IgD-negative memory B cell (primary cell): Measurements from ENCODE around the gene OTUD1. TPM values are rescaled to one million over a fixed set of nuclear protein-coding genes. Genes with fewer than 3 reads are reported as not detected.

Experiments
- H3K27ac Mint-ChIP-seq, 3 donors: one replicate each; pipeline ENCODE4 v1.8.0; 2020 to 2022; ENCODE audit warnings: mild to moderate bottlenecking in 3 of 3, mixed read lengths in 3 of 3, moderate library complexity in 1 of 3
- H3K27me3 Mint-ChIP-seq: one replicate; pipeline ENCODE4 v1.8.0; 2021; ENCODE audit warnings: mixed read lengths
- H3K36me3 Mint-ChIP-seq: one replicate; pipeline ENCODE4 v1.8.0; 2020; ENCODE audit warnings: mild to moderate bottlenecking, mixed read lengths
- H3K4me1 Mint-ChIP-seq, 3 donors: one replicate each; pipeline ENCODE4 v1.8.0; 2020 to 2022; ENCODE audit warnings: mixed read lengths in 3 of 3, mild to moderate bottlenecking in 1 of 3
- H3K4me3 Mint-ChIP-seq, 4 donors: one replicate each; pipeline ENCODE4 v1.8.0; 2020 to 2022; ENCODE audit warnings: mild to moderate bottlenecking in 4 of 4, mixed read lengths in 4 of 4, moderate library complexity in 3 of 4
- H3K9me3 Mint-ChIP-seq, 3 donors: one replicate each; pipeline ENCODE4 v1.8.0; 2020 to 2021; ENCODE audit warnings: mixed read lengths in 3 of 3, mild to moderate bottlenecking in 1 of 3
- polyA plus RNA-seq: library from polyadenylated mRNA; unstranded; fragments of 300-500 nt; fragmentation: Illumina TruSeq; gene quantifications from one replicate; pipeline ENCODE4 v1.2.3, GENCODE V29; 2021

Gene OTUD1
- polyA plus RNA-seq, 1 donor from 2014 or later: 16.4 TPM

- H3K27ac Mint-ChIP-seq: peak overlapping the region in 1 of 3 donors; percentile 2
- peak overlapping the region; percentile 1 to 78 (median 9) for H3K4me3 Mint-ChIP-seq
- peaks cover 8% of the 10 kb centered on the region for H3K27me3 Mint-ChIP-seq
- H3K36me3 Mint-ChIP-seq: no peaks in the 10 kb centered on the region
- H3K9me3 Mint-ChIP-seq: no peaks in the 10 kb centered on the region
- H3K4me1 Mint-ChIP-seq: peaks cover 18 to 23% (median 21%) of the 10 kb centered on the region in 3 donors
Observed at GRCh38 chr10:23413629-23414089, 25.2 kb upstream of the OTUD1 start.

- Mint-ChIP-seq H3K4me1 (peaks cover 18 to 23% (median 23%) of the 10 kb centered on the region in 3 donors), H3K27ac (peak overlapping the region in 1 of 3 donors; percentile 60), H3K9me3 (no peaks in the 10 kb centered on the region)
Observed at GRCh38 chr10:23414658-23415057, 24.2 kb upstream of the OTUD1 start.

GRCh38 chr10:23417254-23417653, 21.6 kb upstream of the OTUD1 start:
- Mint-ChIP-seq H3K27ac (no peak overlapping the region), H3K4me3 (no peak overlapping the region), H3K36me3 (no peaks in the 10 kb centered on the region), H3K4me1 (peaks cover 16 to 21% (median 19%) of the 10 kb centered on the region in 3 donors), H3K9me3 (no peaks in the 10 kb centered on the region), H3K27me3 (peaks cover 4% of the 10 kb centered on the region)

More at GRCh38 chr10:23414658-23415057, 24.2 kb upstream of the OTUD1 start:
- no peak overlapping the region for H3K4me3 Mint-ChIP-seq
- peaks cover 8% of the 10 kb centered on the region for H3K27me3 Mint-ChIP-seq
- H3K36me3 Mint-ChIP-seq: no peaks in the 10 kb centered on the region

- no peak overlapping the region for H3K27ac Mint-ChIP-seq
- no peak overlapping the region for H3K4me3 Mint-ChIP-seq
- peaks cover 11 to 16% (median 13%) of the 10 kb centered on the region in 3 donors for H3K4me1 Mint-ChIP-seq
- H3K27me3 Mint-ChIP-seq: peaks cover under 1% of the 10 kb centered on the region
- H3K36me3 Mint-ChIP-seq: no peaks in the 10 kb centered on the region
- no peaks in the 10 kb centered on the region for H3K9me3 Mint-ChIP-seq
Observed at GRCh38 chr10:23418051-23418681, 20.7 kb upstream of the OTUD1 start.

GRCh38 chr10:23419201-23419600, 19.7 kb upstream of the OTUD1 start:
- H3K27ac Mint-ChIP-seq: peak overlapping the region in 1 of 3 donors; percentile 68
- H3K4me1 Mint-ChIP-seq: peaks cover 2 to 7% (median 6%) of the 10 kb centered on the region in 3 donors
- no peaks in the 10 kb centered on the region for H3K9me3 Mint-ChIP-seq
- H3K4me3 Mint-ChIP-seq: no peak overlapping the region
- no peaks in the 10 kb centered on the region for H3K36me3 Mint-ChIP-seq
- H3K27me3 Mint-ChIP-seq: peaks cover 2% of the 10 kb centered on the region

GRCh38 chr10:23419655-23420329, 19.1 kb upstream of the OTUD1 start:
- Mint-ChIP-seq H3K9me3 (no peaks in the 10 kb centered on the region), H3K4me3 (no peak overlapping the region), H3K27ac (no peak overlapping the region), H3K36me3 (no peaks in the 10 kb centered on the region), H3K4me1 (peaks cover under 1 to 2% (median 1%) of the 10 kb centered on the region in 3 donors), H3K27me3 (peaks cover 2% of the 10 kb centered on the region)

- peaks cover 0 to 2% (median 0%) of the 10 kb centered on the region in 3 donors for H3K4me1 Mint-ChIP-seq
- H3K36me3 Mint-ChIP-seq: no peaks in the 10 kb centered on the region
- peaks cover 0 to 4% (median 3%) of the 10 kb centered on the region in 3 donors for H3K9me3 Mint-ChIP-seq
- no peak overlapping the region for H3K4me3 Mint-ChIP-seq
- peaks cover 2% of the 10 kb centered on the region for H3K27me3 Mint-ChIP-seq
- no peak overlapping the region for H3K27ac Mint-ChIP-seq
Observed at GRCh38 chr10:23421397-23421796, 17.5 kb upstream of the OTUD1 start.

- peaks cover 0 to 4% (median 3%) of the 10 kb centered on the region in 3 donors for H3K9me3 Mint-ChIP-seq
- H3K4me1 Mint-ChIP-seq: peaks cover 0 to 2% (median 0%) of the 10 kb centered on the region in 3 donors
- H3K36me3 Mint-ChIP-seq: no peaks in the 10 kb centered on the region
- no peak overlapping the region for H3K27ac Mint-ChIP-seq
- peaks cover 2% of the 10 kb centered on the region for H3K27me3 Mint-ChIP-seq
- H3K4me3 Mint-ChIP-seq: no peak overlapping the region
Observed at GRCh38 chr10:23422003-23422411, 16.9 kb upstream of the OTUD1 start.

- Mint-ChIP-seq H3K27me3 (peaks cover 2% of the 10 kb centered on the region), H3K27ac (no peak overlapping the region), H3K9me3 (peaks cover 0 to 2% (median 0%) of the 10 kb centered on the region in 3 donors), H3K4me1 (peaks cover 4 to 15% (median 6%) of the 10 kb centered on the region in 3 donors), H3K36me3 (no peaks in the 10 kb centered on the region), H3K4me3 (no peak overlapping the region)
Observed at GRCh38 chr10:23432166-23432565, 6.7 kb upstream of the OTUD1 start.

- Mint-ChIP-seq H3K9me3 (peaks cover 0 to 2% (median 0%) of the 10 kb centered on the region in 3 donors), H3K36me3 (no peaks in the 10 kb centered on the region), H3K27me3 (peaks cover 2% of the 10 kb centered on the region), H3K4me1 (peaks cover 4 to 15% (median 6%) of the 10 kb centered on the region in 3 donors), H3K4me3 (no peak overlapping the region), H3K27ac (no peak overlapping the region)
Observed at GRCh38 chr10:23432639-23433038, 6.2 kb upstream of the OTUD1 start.

- peak overlapping the region in 1 of 3 donors; percentile 83 for H3K27ac Mint-ChIP-seq
- no peaks in the 10 kb centered on the region for H3K36me3 Mint-ChIP-seq
- peak overlapping the region in 1 of 4 donors; percentile 67 for H3K4me3 Mint-ChIP-seq
- peaks cover 2% of the 10 kb centered on the region for H3K27me3 Mint-ChIP-seq
- H3K9me3 Mint-ChIP-seq: peaks cover 0 to 2% (median 0%) of the 10 kb centered on the region in 3 donors
- H3K4me1 Mint-ChIP-seq: peaks cover 4 to 15% (median 6%) of the 10 kb centered on the region in 3 donors
Observed at GRCh38 chr10:23433701-23434100, 5.2 kb upstream of the OTUD1 start.

- Mint-ChIP-seq H3K4me3 (no peak overlapping the region), H3K27ac (no peak overlapping the region), H3K4me1 (peaks cover 4 to 15% (median 6%) of the 10 kb centered on the region in 3 donors), H3K27me3 (peaks cover 2% of the 10 kb centered on the region), H3K36me3 (no peaks in the 10 kb centered on the region), H3K9me3 (peaks cover 0 to 2% (median 0%) of the 10 kb centered on the region in 3 donors)
Observed at GRCh38 chr10:23435378-23435777, 3.5 kb upstream of the OTUD1 start.

- Mint-ChIP-seq H3K27me3 (peaks cover 2% of the 10 kb centered on the region), H3K9me3 (peaks cover 0 to 2% (median 0%) of the 10 kb centered on the region in 3 donors), H3K27ac (peak overlapping the region; percentile 83 to 99 (median 98)), H3K4me1 (peaks cover 13 to 27% (median 18%) of the 10 kb centered on the region in 3 donors), H3K36me3 (no peaks in the 10 kb centered on the region), H3K4me3 (peak overlapping the region in 2 of 4 donors; percentile 6 to 93)
Observed at GRCh38 chr10:23436983-23437382, 1.9 kb upstream of the OTUD1 start.

GRCh38 chr10:23437963-23438546, 820 bp upstream of the OTUD1 start:
- H3K4me1 Mint-ChIP-seq: peaks cover 21 to 38% (median 28%) of the 10 kb centered on the region in 3 donors
- H3K27ac Mint-ChIP-seq: peak overlapping the region; percentile 94 to 99 (median 98)
- H3K4me3 Mint-ChIP-seq: peak overlapping the region; percentile 82 to 93 (median 92)
- peaks cover under 1% of the 10 kb centered on the region for H3K36me3 Mint-ChIP-seq
- H3K9me3 Mint-ChIP-seq: peaks cover 0 to 2% (median 0%) of the 10 kb centered on the region in 3 donors
- H3K27me3 Mint-ChIP-seq: no peaks in the 10 kb centered on the region

- H3K4me3 Mint-ChIP-seq: peak overlapping the region; percentile 1 to 94 (median 56)
- H3K27ac Mint-ChIP-seq: peak overlapping the region in 1 of 3 donors; percentile 99
- H3K36me3 Mint-ChIP-seq: peaks cover 4% of the 10 kb centered on the region
- H3K9me3 Mint-ChIP-seq: peaks cover 0 to 2% (median 0%) of the 10 kb centered on the region in 3 donors
- H3K4me1 Mint-ChIP-seq: peaks cover 22 to 35% (median 31%) of the 10 kb centered on the region in 3 donors
- H3K27me3 Mint-ChIP-seq: no peaks in the 10 kb centered on the region
Observed at GRCh38 chr10:23439452-23439960, 631 bp downstream of the OTUD1 start.
